Fibroblast of mammary gland (primary cell): ENCODE measurements around the gene AGBL5.
"Not testable (repeated sequence)": the region's sequence is repeated elsewhere in the genome, so short reads cannot be mapped to it uniquely, and the experiment has no call there.

Experiments
- DNase-seq: peaks from one replicate; pipeline ENCODE4 v3.0.0-alpha.2; 2010; ENCODE audit warnings: low read depth
- H3K4me3 ChIP-seq: 2 replicates; pipeline ENCODE4 v1.5.1; 2011; ENCODE audit warnings: low read depth, mild to moderate bottlenecking, low read length, moderate library complexity; ENCODE audit not compliant: control insufficient read depth
- CTCF ChIP-seq: conservative IDR thresholded peaks from 2 replicates; pipeline ENCODE4 v1.5.1; 2011; ENCODE audit warnings: low read depth, low read length, inconsistent platforms; ENCODE audit not compliant: control insufficient read depth, insufficient read depth

The AGBL5 gene

GRCh38 chr2:27105981-27106380, 54.5 kb downstream of the AGBL5 start:
- TF ChIP-seq CTCF, result no peak
- H3K4me3 ChIP-seq, result no peak overlapping the region
- no peak for DNase-seq

GRCh38 chr2:27108221-27108620, 56.8 kb downstream of the AGBL5 start:
- no peak for DNase-seq
- TF ChIP-seq CTCF, result no peak

GRCh38 chr2:27109083-27109482, 57.6 kb downstream of the AGBL5 start:
- no peak overlapping the region for H3K4me3 ChIP-seq
- TF ChIP-seq CTCF, result no peak
- DNase-seq, result no peak

More at GRCh38 chr2:27108221-27108620, 56.8 kb downstream of the AGBL5 start:
- no peak overlapping the region for H3K4me3 ChIP-seq

GRCh38 chr2:27110603-27111352, 59.3 kb downstream of the AGBL5 start:
- not testable (repeated sequence) for DNase-seq, H3K4me3 ChIP-seq

- DNase-seq, H3K4me3 ChIP-seq: not testable (repeated sequence)
Measured at GRCh38 chr2:27111392-27112078, 60.1 kb downstream of the AGBL5 start.

GRCh38 chr2:27115519-27115918, 64.1 kb downstream of the AGBL5 start:
- no peak for TF ChIP-seq CTCF
- DNase-seq, result peak; percentile 17
- H3K4me3 ChIP-seq, result no peak overlapping the region

GRCh38 chr2:27117995-27118524, 66.6 kb downstream of the AGBL5 start:
- TF ChIP-seq CTCF, result no peak
- DNase-seq, result no peak
- H3K4me3 ChIP-seq, result peak overlapping the region; percentile 56
